GM19035 (cell line): Measurements from ENCODE around the gene BAX.

Experiments used
- ATAC-seq: cut with Tn5 transposase; IDR thresholded peaks from one replicate; pipeline ENCODE4 v1.9.1; 2021; ENCODE audit not compliant: unreplicated experiment

BAX gene

DNA sequence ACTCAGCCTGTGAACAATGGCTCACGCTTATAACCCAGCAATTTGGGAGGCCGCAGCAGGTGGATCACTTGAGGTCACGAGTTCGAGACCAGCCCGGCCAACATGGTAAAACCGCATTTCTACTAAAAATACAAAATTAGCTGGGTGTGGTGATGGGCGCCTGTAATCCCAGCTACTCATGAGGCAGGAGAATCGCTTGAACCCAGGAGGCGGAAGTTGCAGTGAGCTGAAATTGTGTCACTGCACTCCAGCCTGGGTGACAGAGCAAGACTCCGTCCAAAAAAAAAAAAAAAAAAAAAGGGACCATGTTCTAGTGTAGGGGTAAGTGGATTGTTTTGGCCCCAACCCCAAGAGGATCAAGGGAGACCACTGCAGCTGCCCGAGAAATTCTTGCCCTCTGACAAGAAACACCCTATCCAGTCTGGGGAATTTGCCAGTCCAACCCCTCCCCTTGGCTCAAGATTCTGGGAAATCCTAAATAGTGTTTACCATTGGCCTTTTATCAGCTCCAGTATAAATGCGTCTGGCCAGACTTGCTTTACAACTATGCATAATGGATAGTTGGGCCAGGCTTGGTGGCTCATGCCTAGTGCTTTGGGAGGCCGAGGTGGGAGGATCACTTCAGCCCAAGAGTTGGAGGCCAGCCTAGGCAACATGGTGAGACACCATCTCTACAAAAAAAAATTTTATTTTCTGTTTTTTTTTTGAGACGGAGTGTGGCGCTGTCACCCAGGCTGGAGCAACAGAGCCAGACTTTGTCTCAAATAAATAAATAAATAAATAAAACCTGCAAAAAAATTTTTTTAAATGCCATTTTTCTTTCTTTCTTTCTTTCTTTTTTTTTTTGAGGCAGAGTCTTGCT lies 26.3 kb upstream of the BAX start:
- no peak for ATAC-seq

DNA sequence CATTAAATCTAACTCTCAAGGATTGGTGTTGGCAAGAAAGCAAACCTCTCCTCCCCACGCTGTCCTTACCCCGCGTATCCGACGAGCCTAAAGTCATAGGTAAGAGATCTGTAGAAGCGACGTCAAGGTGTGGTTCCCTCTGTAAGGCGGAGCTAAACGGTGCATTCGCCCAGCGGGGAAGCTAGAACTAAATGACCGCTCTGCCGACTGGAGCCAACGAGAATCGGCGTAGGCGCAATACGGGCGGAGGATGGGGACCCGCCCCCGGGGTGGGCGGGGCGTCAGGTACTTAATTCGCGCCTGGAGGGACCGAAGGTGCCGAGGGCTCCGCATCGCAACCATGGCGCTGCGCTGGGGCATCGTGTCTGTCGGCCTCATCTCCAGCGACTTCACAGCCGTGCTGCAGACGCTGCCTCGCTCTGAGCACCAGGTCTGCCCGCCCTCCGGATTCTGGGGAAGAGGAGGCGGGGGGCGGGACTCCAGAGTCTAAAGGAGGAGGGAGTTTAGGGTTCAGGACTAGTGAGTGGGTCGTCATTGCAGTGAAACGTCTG lies 21.2 kb upstream of the BAX start, which contains the start of gene DHDH:
DHDH (plus strand) TSS at position 318 of the 551 bp plus-strand sequence; CDS start at position 341, 23 bp downstream.
- ATAC-seq, result peak; percentile 59

DNA sequence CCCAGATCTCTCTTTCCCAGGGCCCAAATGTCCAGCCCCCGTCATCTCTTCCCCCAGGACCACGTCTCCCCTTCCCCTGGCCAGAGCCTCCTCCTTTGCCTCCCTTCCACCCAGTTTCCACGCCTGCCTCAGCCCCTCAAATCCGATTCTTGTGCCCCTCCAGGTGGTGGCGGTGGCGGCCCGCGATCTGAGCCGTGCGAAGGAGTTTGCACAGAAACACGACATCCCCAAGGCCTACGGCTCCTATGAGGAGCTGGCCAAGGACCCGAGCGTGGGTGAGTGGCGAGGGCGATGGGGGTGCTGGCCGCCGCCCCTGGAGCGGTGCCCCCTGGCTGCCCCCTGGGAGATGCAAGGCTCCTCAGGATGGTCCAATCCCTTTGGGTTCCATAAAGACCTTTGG lies 19.8 kb upstream of the BAX start:
- ATAC-seq, result no peak

GRCh38 chr19:48935864-48936263 lies 18.8 kb upstream of the BAX start:
- ATAC-seq, result no peak

- no peak for ATAC-seq
These were observed 16.4 kb upstream of the BAX start for GRCh38 chr19:48938256-48938655.

- ATAC-seq, result no peak
These were observed 13.8 kb upstream of the BAX start for GRCh38 chr19:48940902-48941301.

DNA sequence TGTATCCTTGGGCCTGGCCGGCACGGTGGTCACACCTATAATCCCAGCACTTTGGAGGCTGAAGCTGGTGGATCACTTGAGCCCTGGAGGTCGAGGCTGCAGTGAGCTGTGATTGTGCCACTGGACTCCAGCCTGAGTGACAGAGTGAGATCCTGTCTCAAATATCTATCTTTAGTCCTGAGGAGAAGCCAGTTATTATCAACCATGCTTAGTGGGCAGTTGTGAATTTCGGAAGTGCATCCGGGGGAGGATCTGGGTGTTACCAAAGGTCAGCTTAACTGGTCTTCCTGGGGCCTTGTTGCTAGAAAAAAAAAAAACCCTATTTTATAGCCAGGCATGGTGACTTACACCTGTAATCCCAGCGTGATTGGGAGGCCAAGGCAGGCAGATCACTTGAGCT lies 11.6 kb upstream of the BAX start:
- ATAC-seq, result no peak

DNA sequence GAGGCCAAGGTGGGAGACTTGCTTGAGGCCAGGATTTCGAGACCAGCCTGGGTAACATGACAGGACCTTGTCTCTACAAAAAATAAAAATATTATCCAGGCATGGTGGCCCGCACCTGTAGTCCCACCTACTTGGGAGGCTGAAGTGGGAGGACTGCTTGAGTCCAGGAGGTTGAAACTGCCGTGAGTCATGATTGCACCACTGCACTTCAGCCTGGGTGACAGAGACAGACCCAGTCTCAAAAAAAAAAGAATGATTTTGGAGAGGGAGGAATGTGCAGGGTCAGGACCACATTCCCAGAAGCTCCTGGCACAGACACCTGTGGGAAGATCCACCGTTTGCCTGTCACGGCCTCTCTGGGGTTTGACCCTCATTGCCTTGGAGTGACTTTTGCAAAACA lies 9.3 kb upstream of the BAX start:
- no peak for ATAC-seq

GRCh38 chr19:48945817-48946216 lies 8.9 kb upstream of the BAX start:
- ATAC-seq, result no peak

DNA sequence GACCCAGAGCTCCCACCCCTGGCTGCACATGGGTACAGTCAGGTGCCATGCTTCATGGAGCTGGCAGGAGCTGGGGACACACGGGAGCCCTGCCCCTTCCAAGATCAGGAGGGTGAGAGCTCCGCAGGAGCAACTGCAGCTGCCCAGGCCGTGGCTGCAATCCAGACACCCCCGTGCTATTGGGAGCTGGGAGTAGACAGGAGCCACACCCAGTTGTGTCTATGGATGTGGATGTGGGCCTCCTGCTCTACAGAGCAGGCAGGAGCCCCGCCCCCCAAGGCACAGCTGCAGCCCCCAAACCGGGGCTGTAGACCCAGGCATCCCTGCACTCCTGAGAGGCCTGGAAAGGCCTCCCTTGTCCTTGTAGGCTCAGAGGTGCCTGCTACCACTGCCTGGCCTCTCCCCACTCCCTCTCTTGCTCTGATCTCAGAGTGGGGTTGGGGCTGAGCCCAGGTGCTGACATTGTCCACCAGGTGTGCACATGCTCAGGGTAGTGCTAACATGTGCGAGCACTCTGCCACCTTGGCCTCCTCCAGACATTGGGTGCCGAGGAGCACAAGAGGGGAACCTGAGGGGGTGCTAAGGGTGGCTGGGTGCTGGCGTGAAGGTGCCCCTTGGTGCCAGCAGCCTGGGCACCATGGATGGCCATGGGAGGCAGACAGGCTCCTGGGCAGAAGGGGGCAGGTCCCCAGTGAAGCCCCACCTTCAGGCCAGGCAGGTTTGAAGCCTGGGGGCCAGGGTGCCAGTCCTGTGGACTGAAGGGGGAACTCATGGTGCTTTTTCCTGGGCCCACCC lies 8.0 kb upstream of the BAX start:
- ATAC-seq, result no peak

GRCh38 chr19:48947258-48947542 lies 7.5 kb upstream of the BAX start:
- ATAC-seq, result no peak

- ATAC-seq, result no peak
These were observed 4.5 kb upstream of the BAX start for GRCh38 chr19:48950159-48950558.

DNA sequence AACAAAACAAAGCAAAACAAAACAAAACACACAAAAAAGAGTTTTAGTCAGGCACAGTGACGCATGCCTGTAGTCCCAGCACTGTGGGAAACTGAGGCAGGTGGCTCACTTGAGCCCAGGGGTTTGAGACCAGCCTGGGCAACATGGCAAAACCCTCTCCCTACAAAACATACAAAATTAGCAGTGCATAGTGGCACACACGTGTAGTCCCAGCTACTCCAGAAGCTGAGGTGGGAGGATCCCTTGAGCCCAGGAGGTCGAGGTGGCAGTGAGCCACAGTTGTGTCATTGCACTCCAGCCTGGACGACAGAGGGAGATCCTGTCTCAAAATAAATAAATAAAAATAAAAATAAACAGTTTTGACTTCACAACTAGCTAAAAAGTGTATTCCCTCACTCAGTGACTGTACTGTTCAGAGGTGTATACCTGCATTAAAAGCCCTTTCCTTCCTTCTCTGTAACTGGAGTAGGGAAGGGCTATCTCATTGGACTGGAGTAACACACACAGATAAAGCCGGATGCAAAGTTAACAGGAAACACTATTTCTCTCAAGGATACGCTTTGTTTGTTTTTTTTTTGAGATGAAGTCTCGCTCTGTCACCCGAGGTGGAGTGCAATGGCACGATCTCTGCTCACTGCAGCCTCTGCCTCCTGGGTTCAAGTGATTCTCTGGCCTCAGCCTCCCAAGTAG lies 3.7 kb upstream of the BAX start:
- ATAC-seq, result no peak

DNA sequence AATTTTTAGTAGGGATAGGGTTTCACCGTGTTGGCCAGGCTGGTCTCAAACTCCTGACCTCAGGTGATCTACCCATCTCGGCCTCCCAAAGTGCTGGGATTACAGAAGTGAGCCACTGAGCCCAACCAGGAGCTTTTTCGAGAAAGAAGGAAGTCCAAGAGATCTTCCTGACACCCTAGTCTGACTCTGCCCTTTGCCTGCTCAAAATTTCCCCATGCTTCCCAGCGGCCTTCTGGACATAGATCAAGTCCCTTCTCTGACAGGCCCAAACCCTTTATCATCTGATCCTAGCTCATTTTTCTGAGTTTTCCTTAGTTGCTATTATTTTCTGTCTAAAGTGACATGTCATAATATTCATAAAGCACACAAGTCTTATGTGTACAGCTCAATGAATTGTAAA lies 1.5 kb upstream of the BAX start:
- no peak for ATAC-seq

DNA sequence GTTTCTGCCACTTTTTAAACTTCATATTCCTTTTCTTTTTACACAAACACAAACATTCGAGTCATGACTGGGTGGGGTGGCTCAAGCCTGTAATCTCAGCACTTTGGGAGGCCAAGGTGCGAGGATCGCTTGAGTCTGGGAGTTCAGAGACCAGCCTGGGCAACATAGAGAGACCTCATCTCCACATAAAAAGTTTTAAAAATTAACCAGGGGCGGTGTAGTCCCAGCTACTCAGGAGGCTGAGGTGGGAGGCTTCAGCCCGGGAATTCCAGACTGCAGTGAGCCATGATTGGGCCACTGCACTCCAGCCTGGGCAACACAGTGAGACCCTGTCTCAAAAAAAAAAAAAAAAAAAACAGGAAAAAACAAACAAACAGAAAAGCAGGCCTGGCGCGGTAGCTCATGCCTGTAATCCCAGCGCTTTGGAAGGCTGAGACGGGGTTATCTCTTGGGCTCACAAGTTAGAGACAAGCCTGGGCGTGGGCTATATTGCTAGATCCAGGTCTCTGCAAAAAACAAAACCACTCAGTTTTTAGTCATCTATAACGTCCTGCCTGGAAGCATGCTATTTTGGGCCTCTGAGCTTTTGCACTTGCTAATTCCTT lies 583 bp upstream of the BAX start:
- no peak for ATAC-seq

DNA sequence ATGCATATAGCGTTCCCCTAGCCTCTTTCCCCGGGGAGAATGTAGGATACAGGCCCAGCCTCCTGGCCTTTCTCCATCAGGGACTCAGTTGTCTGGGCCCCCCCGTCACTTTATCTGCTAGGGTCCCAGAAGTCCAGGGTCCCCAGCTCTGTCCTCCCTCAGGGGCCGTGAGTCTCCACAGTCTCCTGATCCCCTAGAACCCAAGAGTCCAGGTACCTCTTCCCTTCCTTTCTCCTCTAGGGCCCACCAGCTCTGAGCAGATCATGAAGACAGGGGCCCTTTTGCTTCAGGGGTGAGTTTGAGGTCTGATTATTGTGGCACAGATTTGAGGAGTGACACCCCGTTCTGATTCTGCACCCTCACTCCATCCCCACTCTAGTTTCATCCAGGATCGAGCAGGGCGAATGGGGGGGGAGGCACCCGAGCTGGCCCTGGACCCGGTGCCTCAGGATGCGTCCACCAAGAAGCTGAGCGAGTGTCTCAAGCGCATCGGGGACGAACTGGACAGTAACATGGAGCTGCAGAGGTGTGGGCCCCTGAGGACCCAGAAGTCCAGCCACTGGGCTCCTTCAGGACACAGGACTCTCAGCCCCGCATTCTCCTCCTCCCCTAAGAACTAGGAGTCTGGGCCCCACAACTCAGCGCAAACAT lies 758 bp downstream of the BAX start:
- ATAC-seq, result no peak

DNA sequence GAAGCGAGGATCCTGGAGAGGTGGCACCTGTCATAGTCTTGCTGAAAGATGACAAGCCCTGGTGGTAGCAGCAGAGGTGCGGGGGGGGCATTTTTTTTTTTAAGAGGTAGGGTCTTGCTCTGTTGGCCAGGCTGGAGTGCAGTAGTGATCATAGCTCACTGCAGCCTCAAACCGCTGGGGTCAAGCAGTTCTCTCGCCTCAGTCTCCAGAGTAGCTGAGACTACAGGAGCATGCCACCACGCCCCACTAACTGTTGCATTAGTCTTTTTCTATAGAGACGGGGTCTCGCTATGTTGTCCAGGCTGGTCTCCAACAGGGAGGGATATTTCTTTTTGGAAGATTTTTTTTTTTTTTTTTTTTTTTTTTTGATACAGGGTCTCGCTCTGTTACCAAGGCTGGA lies 3.3 kb downstream of the BAX start:
- no peak for ATAC-seq

DNA sequence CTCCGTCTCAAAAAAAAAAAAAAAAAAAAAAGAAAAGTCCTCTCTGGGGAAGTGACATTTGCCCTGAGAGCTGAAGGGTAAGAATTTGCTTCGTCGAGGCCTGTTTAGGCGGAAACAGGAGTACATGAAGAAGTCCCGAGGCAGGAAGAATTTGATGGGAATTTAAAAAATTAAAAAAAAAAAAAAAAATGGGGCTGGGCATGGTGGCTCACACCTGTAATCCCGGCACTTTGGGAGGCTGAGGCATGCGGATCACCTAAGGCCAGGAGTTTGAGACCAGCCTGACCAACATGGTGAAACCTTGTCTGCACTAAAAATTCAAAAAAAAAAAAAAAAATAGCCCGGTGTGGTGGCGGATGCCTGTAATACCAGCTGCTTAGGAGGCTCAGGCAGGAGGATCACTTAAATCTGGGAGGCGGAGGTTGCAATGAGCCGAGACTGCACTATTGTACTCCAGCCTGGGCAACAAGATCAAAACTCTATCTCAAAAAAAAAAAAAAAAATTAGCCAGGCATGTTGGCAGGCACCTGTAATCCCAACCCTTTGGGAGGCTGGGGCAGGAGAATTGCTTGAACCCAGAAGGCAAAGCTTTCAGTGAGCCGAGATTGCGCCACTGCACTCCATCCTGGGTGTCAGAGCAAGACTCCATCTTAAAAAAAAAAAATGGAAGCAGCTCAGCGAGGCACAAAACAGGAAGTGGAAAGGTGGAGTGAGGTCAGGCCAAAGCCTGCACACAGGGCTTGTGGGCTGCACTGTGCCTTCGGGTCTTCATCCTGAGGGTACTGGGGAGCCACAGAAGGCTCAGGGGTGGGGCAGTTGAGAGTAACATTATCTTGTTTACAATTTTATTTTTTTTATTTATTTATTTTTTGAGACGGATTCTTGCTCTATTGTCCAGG lies 4.9 kb downstream of the BAX start:
- no peak for ATAC-seq

GRCh38 chr19:48961051-48961649 lies 6.5 kb downstream of the BAX start:
- ATAC-seq, result no peak
